Thoracic aorta (tissue), 2 donors: Measurements from ENCODE around the gene DLG4. TPM values are rescaled to one million over a fixed set of nuclear protein-coding genes. Genes with fewer than 3 reads are reported as not detected.

ENCODE experiments used
- ATAC-seq: fragments of 150-250 bp; one replicate; pipeline ENCODE4 v1.8.0; 2017; ENCODE audit warnings: low read depth; ENCODE audit not compliant: insufficient number of reproducible peaks, low FRiP score
- DNase-seq: peaks from one replicate; pipeline ENCODE4 v3.0.0-alpha.2; 2020; ENCODE audit warnings: low spot score
- H3K27ac ChIP-seq, 2 donors: fragments of 200-600 bp; sonication (generic); 1 replicate in 1 of 2; 2 replicates in 1 of 2; pipeline ENCODE4 v1.5.1; 2016; ENCODE audit warnings: mild to moderate bottlenecking in 2 of 2, moderate library complexity in 2 of 2
- H3K27me3 ChIP-seq: fragments of 200-600 bp; sonication (generic); replicated peaks from 2 replicates; pipeline ENCODE4 v1.6.0; 2016; ENCODE audit warnings: mild to moderate bottlenecking; ENCODE audit not compliant: insufficient read depth
- H3K36me3 ChIP-seq: fragments of 200-600 bp; sonication (generic); one replicate; pipeline ENCODE4 v1.5.1; 2016
- H3K4me1 ChIP-seq, 2 donors: fragments of 200-600 bp; sonication (generic); 1 replicate in 1 of 2; 2 replicates in 1 of 2; pipeline versions ENCODE4 v1.5.1 to v1.6.0; 2016; ENCODE audit warnings: low read depth in 2 of 2, mild to moderate bottlenecking in 1 of 2; ENCODE audit not compliant: control insufficient read depth in 1 of 2
- H3K4me3 ChIP-seq: fragments of 200-600 bp; sonication (generic); 2 replicates; pipeline ENCODE4 v1.5.1; 2016; ENCODE audit warnings: mild to moderate bottlenecking
- H3K9me3 ChIP-seq: fragments of 200-600 bp; sonication (generic); 2 replicates; pipeline ENCODE4 v1.5.1; 2016
- total RNA-seq, 2 donors: library from RNA; depleted of rRNA; stranded (reverse); fragments of >200 nt; gene quantifications; one replicate each; pipeline versions ENCODE4 v1.1.0 to v1.2.3, GENCODE V29; 2016
- TF ChIP-seq, protein P1 (sequence below): fragments of 200-600 bp; sonication (generic); IDR thresholded peaks from one replicate; pipeline ENCODE4 v1.5.1; 2019; ENCODE audit warnings: antibody characterized with exemption

DLG4 gene
- total RNA-seq, 2 donors from 2014 or later, result 14.0 to 14.8 TPM

DNA sequence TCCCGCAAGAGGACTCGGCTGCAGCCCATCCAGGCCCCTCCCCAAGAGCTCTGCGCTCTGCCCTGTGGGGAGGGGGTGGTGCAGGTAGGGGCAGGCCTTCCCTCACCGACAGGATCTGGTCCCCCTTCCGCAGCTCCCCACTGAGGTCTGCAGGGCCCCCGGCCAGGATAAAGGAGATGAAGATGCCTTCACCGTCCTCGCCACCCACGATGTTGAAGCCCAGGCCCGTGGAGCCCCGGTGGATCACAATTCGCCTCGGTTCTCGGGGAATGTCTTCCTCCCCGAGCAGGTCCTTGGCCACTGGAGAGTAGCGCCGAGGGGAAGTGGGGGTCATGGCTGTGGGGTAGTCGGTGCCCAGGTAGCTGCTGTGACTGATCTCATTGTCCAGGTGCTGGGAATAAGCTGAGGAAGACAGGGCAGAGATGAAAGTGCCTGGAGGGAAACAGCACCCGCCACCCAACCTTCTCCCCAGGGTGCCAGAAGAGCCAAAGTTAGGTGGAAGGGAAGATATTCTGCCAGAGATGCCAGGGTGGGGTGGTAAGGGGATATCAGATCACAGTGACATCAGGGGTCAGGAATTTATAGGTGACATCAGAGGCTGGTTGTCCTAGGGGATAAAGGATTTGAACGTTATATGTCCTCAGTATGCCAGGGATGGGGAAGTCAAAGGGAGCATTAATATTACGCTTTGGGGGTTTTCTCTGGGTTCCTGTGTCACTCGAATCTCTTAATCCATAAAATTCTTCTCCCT, 22.8 kb downstream of the DLG4 start:
- Histone ChIP-seq H3K4me3 (no peak overlapping the region), H3K4me1 (no peaks in the 10 kb centered on the region), H3K27ac (no peak overlapping the region), H3K9me3 (no peaks in the 10 kb centered on the region), H3K36me3 (peaks cover 38% of the 10 kb centered on the region), H3K27me3 (no peaks in the 10 kb centered on the region)
- TF ChIP-seq, protein P1, sequence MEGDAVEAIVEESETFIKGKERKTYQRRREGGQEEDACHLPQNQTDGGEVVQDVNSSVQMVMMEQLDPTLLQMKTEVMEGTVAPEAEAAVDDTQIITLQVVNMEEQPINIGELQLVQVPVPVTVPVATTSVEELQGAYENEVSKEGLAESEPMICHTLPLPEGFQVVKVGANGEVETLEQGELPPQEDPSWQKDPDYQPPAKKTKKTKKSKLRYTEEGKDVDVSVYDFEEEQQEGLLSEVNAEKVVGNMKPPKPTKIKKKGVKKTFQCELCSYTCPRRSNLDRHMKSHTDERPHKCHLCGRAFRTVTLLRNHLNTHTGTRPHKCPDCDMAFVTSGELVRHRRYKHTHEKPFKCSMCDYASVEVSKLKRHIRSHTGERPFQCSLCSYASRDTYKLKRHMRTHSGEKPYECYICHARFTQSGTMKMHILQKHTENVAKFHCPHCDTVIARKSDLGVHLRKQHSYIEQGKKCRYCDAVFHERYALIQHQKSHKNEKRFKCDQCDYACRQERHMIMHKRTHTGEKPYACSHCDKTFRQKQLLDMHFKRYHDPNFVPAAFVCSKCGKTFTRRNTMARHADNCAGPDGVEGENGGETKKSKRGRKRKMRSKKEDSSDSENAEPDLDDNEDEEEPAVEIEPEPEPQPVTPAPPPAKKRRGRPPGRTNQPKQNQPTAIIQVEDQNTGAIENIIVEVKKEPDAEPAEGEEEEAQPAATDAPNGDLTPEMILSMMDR, result no peak
- no peak for ATAC-seq
- no peak for DNase-seq

GRCh38 chr17:7195971-7196370, 23.7 kb downstream of the DLG4 start:
- Histone ChIP-seq H3K4me3 (no peak overlapping the region), H3K9me3 (no peaks in the 10 kb centered on the region), H3K36me3 (peaks cover 41% of the 10 kb centered on the region), H3K27me3 (no peaks in the 10 kb centered on the region), H3K4me1 (no peaks in the 10 kb centered on the region), H3K27ac (no peak overlapping the region)
- ATAC-seq, result no peak
- TF ChIP-seq, protein P1, result no peak
- DNase-seq, result no peak

DNA sequence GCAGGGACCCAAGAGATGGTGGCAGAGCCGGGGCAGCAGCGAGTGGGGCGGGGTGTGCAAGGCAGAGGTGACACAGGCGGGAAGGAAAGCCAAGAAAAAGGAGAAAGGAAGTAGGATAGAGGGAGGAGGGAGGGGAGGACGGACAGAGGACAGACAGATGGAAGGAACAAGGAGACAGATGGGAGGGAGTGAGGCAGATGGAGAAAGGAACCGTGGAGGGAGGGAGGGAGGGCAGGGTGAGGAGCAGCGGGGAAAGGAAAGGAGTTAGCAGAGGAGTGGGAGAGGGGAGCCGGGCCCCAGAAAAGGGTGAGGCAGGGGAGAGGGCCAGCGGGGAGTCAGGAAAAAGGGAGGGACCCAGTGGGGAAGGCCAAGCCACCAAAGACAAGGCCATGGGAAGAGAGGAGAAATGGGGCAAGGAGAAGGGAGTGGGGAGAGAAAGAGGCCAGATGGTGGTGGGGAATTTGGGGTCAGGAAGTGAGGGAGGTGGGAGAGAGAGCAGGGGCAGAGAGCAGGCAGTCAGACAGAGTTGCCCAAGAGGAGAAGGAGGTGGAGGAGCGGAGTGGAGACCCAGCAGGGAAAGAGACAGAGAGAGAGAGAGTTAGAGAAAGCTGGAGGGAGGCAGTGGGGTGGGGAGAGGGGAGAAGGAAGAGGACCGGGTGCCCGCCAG, 27.2 kb downstream of the DLG4 start:
- Histone ChIP-seq H3K27me3 (no peaks in the 10 kb centered on the region), H3K27ac (no peak overlapping the region), H3K4me3 (no peak overlapping the region), H3K36me3 (peaks cover 38% of the 10 kb centered on the region), H3K4me1 (no peaks in the 10 kb centered on the region), H3K9me3 (no peaks in the 10 kb centered on the region)
- TF ChIP-seq, protein P1, result no peak
- DNase-seq (no peak), ATAC-seq (no peak)

DNA sequence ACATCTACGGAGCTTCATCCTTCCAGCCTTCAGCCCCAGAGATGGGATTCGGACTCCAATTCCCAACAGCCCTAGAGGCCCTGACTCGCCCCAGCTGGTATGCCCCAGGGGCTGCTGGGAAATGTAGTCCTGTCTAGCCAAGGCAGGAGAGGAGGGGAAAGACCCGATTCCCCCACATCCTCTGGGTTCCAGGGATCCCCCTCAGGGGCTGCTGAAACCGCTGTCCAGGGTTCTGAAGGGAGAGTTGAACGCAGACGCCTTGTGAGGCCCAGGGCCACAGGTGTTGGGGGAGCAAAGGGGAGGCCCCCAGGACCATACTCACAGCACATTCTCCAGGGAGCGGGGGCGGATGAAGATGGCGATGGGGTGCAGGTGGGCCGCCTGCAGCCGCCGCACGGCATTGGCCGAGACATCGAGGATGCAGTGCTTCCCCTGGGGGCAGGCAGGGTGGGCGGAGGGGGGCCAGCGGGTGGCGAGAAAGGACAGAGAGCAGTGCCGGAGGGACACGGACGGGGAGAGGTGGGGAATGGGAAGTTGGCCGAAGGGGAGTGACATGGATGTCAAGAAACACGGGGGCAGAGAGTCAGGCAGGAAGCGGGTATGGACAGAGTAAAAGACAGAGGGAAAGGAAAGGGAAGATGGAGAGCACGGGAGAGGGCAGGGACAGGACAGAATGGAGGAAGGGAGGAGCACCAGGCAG, 27.9 kb downstream of the DLG4 start:
- Histone ChIP-seq H3K27ac (no peak overlapping the region), H3K9me3 (no peaks in the 10 kb centered on the region), H3K4me3 (no peak overlapping the region), H3K27me3 (no peaks in the 10 kb centered on the region), H3K4me1 (no peaks in the 10 kb centered on the region), H3K36me3 (peaks cover 36% of the 10 kb centered on the region)
- DNase-seq, result no peak
- TF ChIP-seq, protein P1, result no peak
- no peak for ATAC-seq

- H3K36me3 ChIP-seq, result peaks cover 31% of the 10 kb centered on the region
- DNase-seq, result no peak
Measured at GRCh38 chr17:7191069-7191468, 28.6 kb downstream of the DLG4 start.

More at GRCh38 chr17:7191069-7191468, 28.6 kb downstream of the DLG4 start:
- Histone ChIP-seq H3K4me1 (no peaks in the 10 kb centered on the region), H3K27me3 (no peaks in the 10 kb centered on the region), H3K4me3 (no peak overlapping the region), H3K27ac (no peak overlapping the region), H3K9me3 (no peaks in the 10 kb centered on the region)
- TF ChIP-seq, protein P1, result no peak
- no peak for ATAC-seq
